PC-9 (cell line): Measurements from ENCODE around the gene TARM1. TPM values are rescaled to one million over a fixed set of nuclear protein-coding genes. Genes with fewer than 3 reads are reported as not detected.
"Not testable (repeated sequence)": the region's sequence is repeated elsewhere in the genome, so short reads cannot be mapped to it uniquely, and the experiment has no call there.

Experiments used
- BruUV-seq: library from RNA; stranded (reverse); fragments of 400-500 nt; replicated peaks from 2 replicates; lab custom pipeline; 2021; lab: Mats Ljungman, UMichigan
- CTCF ChIA-PET: fragments of 300-600 bp; sonication (Branson Sonifier 250); formaldehyde crosslinking; loops from one replicate; lab custom pipeline; 2022; ENCODE audit warnings: antibody characterized with exemption; lab: Charles Lee
- POLR2A ChIA-PET: fragments of 300-600 bp; sonication (Branson Sonifier 250); formaldehyde crosslinking; loops from one replicate; lab custom pipeline; 2022; ENCODE audit warnings: antibody characterized with exemption; ENCODE audit not compliant: unreplicated experiment; lab: Charles Lee
- DNase-seq, 2 experiments: peaks; one replicate each; pipeline versions ENCODE4 v3.0.0 to v3.0.0-alpha.2; 2015 to 2022; ENCODE audit warnings: mixed read lengths in 1 of 2
- H2AFZ ChIP-seq: fragments of 200-600 bp; sonication (generic); 2 replicates; pipeline ENCODE4 v1.8.1; 2017; ENCODE audit warnings: antibody characterized with exemption
- H3F3A ChIP-seq: fragments of 200-600 bp; sonication (generic); 2 replicates; pipeline ENCODE4 v1.8.1; 2017; ENCODE audit warnings: antibody characterized with exemption, mild to moderate bottlenecking, low read depth; ENCODE audit not compliant: insufficient read depth
- H3K27ac ChIP-seq: fragments of 200-600 bp; sonication (generic); 2 replicates; pipeline ENCODE4 v1.6.1; 2016; ENCODE audit warnings: mixed run types
- H3K27me3 ChIP-seq: fragments of 200-600 bp; sonication (generic); 2 replicates; pipeline ENCODE4 v1.6.1; 2016; ENCODE audit warnings: low read depth, mixed run types; ENCODE audit not compliant: insufficient read depth
- H3K36me3 ChIP-seq: fragments of 200-600 bp; sonication (generic); 2 replicates; pipeline ENCODE4 v1.6.1; 2016; ENCODE audit warnings: low read depth, mixed run types
- H3K4me1 ChIP-seq: fragments of 200-600 bp; sonication (generic); replicated peaks from 2 replicates; pipeline ENCODE4 v1.6.1; 2016; ENCODE audit warnings: mixed run types; ENCODE audit not compliant: insufficient read depth
- H3K4me2 ChIP-seq: fragments of 200-600 bp; sonication (generic); 2 replicates; pipeline ENCODE4 v1.6.1; 2017; ENCODE audit warnings: mixed run types
- H3K4me3 ChIP-seq: fragments of 200-600 bp; sonication (generic); 2 replicates; pipeline ENCODE4 v1.6.1; 2016; ENCODE audit warnings: mixed run types
- H3K79me2 ChIP-seq: fragments of 200-600 bp; sonication (generic); 2 replicates; pipeline ENCODE4 v1.6.1; 2017; ENCODE audit warnings: low read depth, mixed run types
- H3K9me2 ChIP-seq: fragments of 200-600 bp; sonication (generic); 2 replicates; pipeline ENCODE4 v1.8.1; 2017; ENCODE audit warnings: mild to moderate bottlenecking; ENCODE audit not compliant: insufficient read depth
- H3K9me3 ChIP-seq: fragments of 200-600 bp; sonication (generic); 2 replicates; pipeline ENCODE4 v1.8.1; 2016; ENCODE audit warnings: low read depth; ENCODE audit not compliant: insufficient read depth
- H4K20me1 ChIP-seq: fragments of 200-600 bp; sonication (generic); 2 replicates; pipeline ENCODE4 v1.8.1; 2017; ENCODE audit not compliant: insufficient read depth
- CTCF ChIP-seq: fragments of 200-600 bp; sonication (generic); conservative IDR thresholded peaks from 2 replicates; pipeline ENCODE4 v1.6.1; 2017; ENCODE audit warnings: mixed run types, antibody characterized with exemption, mild to moderate bottlenecking, moderate library complexity
- EZH2 ChIP-seq: fragments of 200-600 bp; sonication (generic); IDR thresholded peaks from 2 replicates; pipeline ENCODE4 v1.8.0; 2017; ENCODE audit warnings: antibody characterized with exemption, low read depth
- intact Hi-C: fragments of 100-400 bp; cut with micrococcal nuclease; formaldehyde crosslinking; loops from one replicate; pipeline ENCODE4 v1.10.0; 2022; ENCODE audit not compliant: unreplicated experiment
- total RNA-seq: library from RNA; stranded (reverse); gene quantifications from 2 replicates; pipeline ENCODE4 v1.2.3, GENCODE V29; 2021

Gene TARM1
- total RNA-seq, 1 experiment from 2014 or later: not detected

- Histone ChIP-seq H3K79me2 (peaks cover 16% of the 10 kb centered on the region), H4K20me1 (no peaks in the 10 kb centered on the region), H3K9me2 (no peaks in the 10 kb centered on the region), H3K27ac (no peak overlapping the region), H3K4me3 (no peak overlapping the region), H3F3A (peaks cover 16% of the 10 kb centered on the region), H3K4me1 (0 out of 2 replicates have a peak, but pooled peaks cover 7% of the 10 kb centered on the region), H3K27me3 (peaks cover 23% of the 10 kb centered on the region), H3K4me2 (no peak overlapping the region), H3K36me3 (no peaks in the 10 kb centered on the region), H3K9me3 (no peaks in the 10 kb centered on the region), H2AFZ (no peak overlapping the region)
- ChIA-PET POLR2A (interaction anchor here (0.6 to 0.7 kb wide), 3 partner anchors 38 to 364 kb away, joined by 3 to 10 read pairs (median 4); partner anchors contain the start of gene LENG9), CTCF (no interaction called here)
- TF ChIP-seq EZH2 (no peak), CTCF (no peak)
- BruUV-seq: no TSS peak
- no peak for DNase-seq
- intact Hi-C loops: no loop called here
Measured at GRCh38 chr19:54099190-54099902, 18.2 kb upstream of the TARM1 start.

- no peaks in the 10 kb centered on the region for H3K9me3 ChIP-seq
- H3K27me3 ChIP-seq: peaks cover 30% of the 10 kb centered on the region
- ChIA-PET CTCF (interaction anchor here (0.6 kb wide), 4 partner anchors 67 to 287 kb away, joined by 3 to 5 read pairs (median 4); no protein-coding TSS in a partner anchor), POLR2A (no interaction called here)
- H3K9me2 ChIP-seq: no peaks in the 10 kb centered on the region
- H3K4me3 ChIP-seq: no peak overlapping the region
- H3K79me2 ChIP-seq: no peaks in the 10 kb centered on the region
- H3F3A ChIP-seq: peaks cover 14% of the 10 kb centered on the region
- no peak overlapping the region for H3K4me2 ChIP-seq
- no peaks in the 10 kb centered on the region for H3K36me3 ChIP-seq
- no peaks in the 10 kb centered on the region for H3K4me1 ChIP-seq
- DNase-seq: no peak
- BruUV-seq: no TSS peak
- H2AFZ ChIP-seq: no peak overlapping the region
- intact Hi-C loops: no loop called here
- H3K27ac ChIP-seq: no peak overlapping the region
- TF ChIP-seq EZH2 (no peak), CTCF (no peak)
- H4K20me1 ChIP-seq: no peaks in the 10 kb centered on the region
Measured at GRCh38 chr19:54096617-54097106, 15.5 kb upstream of the TARM1 start.

- BruUV-seq, H4K20me1 ChIP-seq, H3K9me2 ChIP-seq, H3K36me3 ChIP-seq, H3K79me2 ChIP-seq, H3K9me3 ChIP-seq, H3K4me1 ChIP-seq, H3K27ac ChIP-seq, intact Hi-C loops: not testable (repeated sequence)
- Histone ChIP-seq H3K4me3 (peak overlapping the region; percentile 51; the same call in 1 of the 2 replicates), H3K27me3 (peaks cover 33% of the 10 kb centered on the region), H3F3A (peaks cover 14% of the 10 kb centered on the region), H3K4me2 (peak overlapping the region; percentile 83), H2AFZ (peak overlapping the region; percentile 69; the same call in 1 of the 2 replicates)
- DNase-seq: peak in 1 of 2 experiments; percentile 57
- ChIA-PET CTCF (interaction anchor here (0.6 to 0.7 kb wide), 3 partner anchors 103 to 303 kb away, joined by 3 to 4 read pairs (median 4); no protein-coding TSS in a partner anchor), POLR2A (interaction anchor here (0.5 kb wide), 1 partner anchor 60 kb away, joined by 7 read pairs; no protein-coding TSS in a partner anchor)
Measured at GRCh38 chr19:54095859-54096616, 14.9 kb upstream of the TARM1 start.
